Measurements from ENCODE around the gene ZNF708. TPM values are rescaled to one million over a fixed set of nuclear protein-coding genes. Genes with fewer than 3 reads are reported as not detected.

ZNF708 gene
- total and polyA plus RNA-seq, 9 of the 15 experiments (the other 6 are each of a cell fraction or from before 2014, with no cell fraction given) = 2.9 to 11.9 (median 6.7) TPM

GRCh38 chr19:21328885-21329605 lies at the start of gene ZNF708 (continued):
- TF ChIP-seq, protein P1, sequence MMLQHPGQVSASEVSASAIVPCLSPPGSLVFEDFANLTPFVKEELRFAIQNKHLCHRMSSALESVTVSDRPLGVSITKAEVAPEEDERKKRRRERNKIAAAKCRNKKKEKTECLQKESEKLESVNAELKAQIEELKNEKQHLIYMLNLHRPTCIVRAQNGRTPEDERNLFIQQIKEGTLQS (IDR thresholded peaks at IDR 0.05) = no peak
- TF ChIP-seq, protein P1 (CRISPR knock-in tag; conservative IDR thresholded peaks at IDR 0.05) = no peak
- TF ChIP-seq, protein P2, sequence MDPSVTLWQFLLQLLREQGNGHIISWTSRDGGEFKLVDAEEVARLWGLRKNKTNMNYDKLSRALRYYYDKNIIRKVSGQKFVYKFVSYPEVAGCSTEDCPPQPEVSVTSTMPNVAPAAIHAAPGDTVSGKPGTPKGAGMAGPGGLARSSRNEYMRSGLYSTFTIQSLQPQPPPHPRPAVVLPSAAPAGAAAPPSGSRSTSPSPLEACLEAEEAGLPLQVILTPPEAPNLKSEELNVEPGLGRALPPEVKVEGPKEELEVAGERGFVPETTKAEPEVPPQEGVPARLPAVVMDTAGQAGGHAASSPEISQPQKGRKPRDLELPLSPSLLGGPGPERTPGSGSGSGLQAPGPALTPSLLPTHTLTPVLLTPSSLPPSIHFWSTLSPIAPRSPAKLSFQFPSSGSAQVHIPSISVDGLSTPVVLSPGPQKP (CRISPR knock-in tag; IDR thresholded peaks at IDR 0.05) = no peak
- TF ChIP-seq PHF8 (IDR thresholded peaks at IDR 0.05; ENCODE audit: borderline replicate concordance, low read length) (peak; percentile 92), TEAD2 (tag; IDR thresholded peaks at IDR 0.05) (no peak), RBM15 (IDR thresholded peaks at IDR 0.05; ENCODE audit: insufficient read depth, low read length) (no peak), ZNF696 (CRISPR knock-in tag; conservative IDR thresholded peaks at IDR 0.05) (no peak), BRCA1 (IDR thresholded peaks at IDR 0.05) (no peak), BRCA1 (CRISPR knock-in tag; IDR thresholded peaks at IDR 0.05) (no peak), PHB2 (IDR thresholded peaks at IDR 0.05; ENCODE audit: low read depth) (no peak), ZNF436 (CRISPR knock-in tag; IDR thresholded peaks at IDR 0.05) (no peak), ZSCAN29 (IDR thresholded peaks at IDR 0.05) (no peak), ZNF507 (tag; conservative IDR thresholded peaks at IDR 0.05) (no peak), ZNF76 (CRISPR knock-in tag; IDR thresholded peaks at IDR 0.05; ENCODE audit: borderline replicate concordance) (no peak), POLR2AphosphoS2 (IDR thresholded peaks at IDR 0.05; ENCODE audit: low read length) (no peak), HNRNPUL1 (IDR thresholded peaks at IDR 0.05; ENCODE audit: low read length) (no peak), ZNF121 (CRISPR knock-in tag; conservative IDR thresholded peaks at IDR 0.05) (no peak), ADNP (tag; IDR thresholded peaks at IDR 0.05) (no peak)
- TF ChIP-seq, protein P3, sequence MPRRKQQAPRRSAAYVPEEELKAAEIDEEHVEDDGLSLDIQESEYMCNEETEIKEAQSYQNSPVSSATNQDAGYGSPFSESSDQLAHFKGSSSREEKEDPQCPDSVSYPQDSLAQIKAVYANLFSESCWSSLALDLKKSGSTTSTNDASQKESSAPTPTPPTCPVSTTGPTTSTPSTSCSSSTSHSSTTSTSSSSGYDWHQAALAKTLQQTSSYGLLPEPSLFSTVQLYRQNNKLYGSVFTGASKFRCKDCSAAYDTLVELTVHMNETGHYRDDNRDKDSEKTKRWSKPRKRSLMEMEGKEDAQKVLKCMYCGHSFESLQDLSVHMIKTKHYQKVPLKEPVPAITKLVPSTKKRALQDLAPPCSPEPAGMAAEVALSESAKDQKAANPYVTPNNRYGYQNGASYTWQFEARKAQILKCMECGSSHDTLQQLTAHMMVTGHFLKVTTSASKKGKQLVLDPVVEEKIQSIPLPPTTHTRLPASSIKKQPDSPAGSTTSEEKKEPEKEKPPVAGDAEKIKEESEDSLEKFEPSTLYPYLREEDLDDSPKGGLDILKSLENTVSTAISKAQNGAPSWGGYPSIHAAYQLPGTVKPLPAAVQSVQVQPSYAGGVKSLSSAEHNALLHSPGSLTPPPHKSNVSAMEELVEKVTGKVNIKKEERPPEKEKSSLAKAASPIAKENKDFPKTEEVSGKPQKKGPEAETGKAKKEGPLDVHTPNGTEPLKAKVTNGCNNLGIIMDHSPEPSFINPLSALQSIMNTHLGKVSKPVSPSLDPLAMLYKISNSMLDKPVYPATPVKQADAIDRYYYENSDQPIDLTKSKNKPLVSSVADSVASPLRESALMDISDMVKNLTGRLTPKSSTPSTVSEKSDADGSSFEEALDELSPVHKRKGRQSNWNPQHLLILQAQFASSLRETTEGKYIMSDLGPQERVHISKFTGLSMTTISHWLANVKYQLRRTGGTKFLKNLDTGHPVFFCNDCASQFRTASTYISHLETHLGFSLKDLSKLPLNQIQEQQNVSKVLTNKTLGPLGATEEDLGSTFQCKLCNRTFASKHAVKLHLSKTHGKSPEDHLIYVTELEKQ (CRISPR knock-in tag; IDR thresholded peaks at IDR 0.05) = no peak
- TF ChIP-seq, protein P4, sequence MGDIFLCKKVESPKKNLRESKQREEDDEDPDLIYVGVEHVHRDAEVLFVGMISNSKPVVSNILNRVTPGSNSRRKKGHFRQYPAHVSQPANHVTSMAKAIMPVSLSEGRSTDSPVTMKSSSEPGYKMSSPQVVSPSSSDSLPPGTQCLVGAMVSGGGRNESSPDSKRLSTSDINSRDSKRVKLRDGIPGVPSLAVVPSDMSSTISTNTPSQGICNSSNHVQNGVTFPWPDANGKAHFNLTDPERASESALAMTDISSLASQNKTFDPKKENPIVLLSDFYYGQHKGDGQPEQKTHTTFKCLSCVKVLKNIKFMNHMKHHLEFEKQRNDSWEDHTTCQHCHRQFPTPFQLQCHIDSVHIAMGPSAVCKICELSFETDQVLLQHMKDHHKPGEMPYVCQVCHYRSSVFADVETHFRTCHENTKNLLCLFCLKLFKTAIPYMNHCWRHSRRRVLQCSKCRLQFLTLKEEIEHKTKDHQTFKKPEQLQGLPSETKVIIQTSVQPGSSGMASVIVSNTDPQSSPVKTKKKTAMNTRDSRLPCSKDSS (IDR thresholded peaks at IDR 0.05; ENCODE audit: low read depth, partially characterized antibody) = no peak
- TF ChIP-seq, protein P5, sequence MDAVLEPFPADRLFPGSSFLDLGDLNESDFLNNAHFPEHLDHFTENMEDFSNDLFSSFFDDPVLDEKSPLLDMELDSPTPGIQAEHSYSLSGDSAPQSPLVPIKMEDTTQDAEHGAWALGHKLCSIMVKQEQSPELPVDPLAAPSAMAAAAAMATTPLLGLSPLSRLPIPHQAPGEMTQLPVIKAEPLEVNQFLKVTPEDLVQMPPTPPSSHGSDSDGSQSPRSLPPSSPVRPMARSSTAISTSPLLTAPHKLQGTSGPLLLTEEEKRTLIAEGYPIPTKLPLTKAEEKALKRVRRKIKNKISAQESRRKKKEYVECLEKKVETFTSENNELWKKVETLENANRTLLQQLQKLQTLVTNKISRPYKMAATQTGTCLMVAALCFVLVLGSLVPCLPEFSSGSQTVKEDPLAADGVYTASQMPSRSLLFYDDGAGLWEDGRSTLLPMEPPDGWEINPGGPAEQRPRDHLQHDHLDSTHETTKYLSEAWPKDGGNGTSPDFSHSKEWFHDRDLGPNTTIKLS (IDR thresholded peaks at IDR 0.05; ENCODE audit: borderline replicate concordance, low read depth) = 0 out of 2 replicates have a peak, but pooled peaks have one; percentile 32

Measured in K562 (cell line).